ENCODE data around the gene CDAN1. TPM values are rescaled to one million over a fixed set of nuclear protein-coding genes. Genes with fewer than 3 reads are reported as not detected.
A peak's percentile ranks its signal among the peaks of the same experiment; 100 is the strongest.

Gene CDAN1
- total RNA-seq, 2 donors from 2014 or later, result 22.3 to 26.9 TPM

DNA sequence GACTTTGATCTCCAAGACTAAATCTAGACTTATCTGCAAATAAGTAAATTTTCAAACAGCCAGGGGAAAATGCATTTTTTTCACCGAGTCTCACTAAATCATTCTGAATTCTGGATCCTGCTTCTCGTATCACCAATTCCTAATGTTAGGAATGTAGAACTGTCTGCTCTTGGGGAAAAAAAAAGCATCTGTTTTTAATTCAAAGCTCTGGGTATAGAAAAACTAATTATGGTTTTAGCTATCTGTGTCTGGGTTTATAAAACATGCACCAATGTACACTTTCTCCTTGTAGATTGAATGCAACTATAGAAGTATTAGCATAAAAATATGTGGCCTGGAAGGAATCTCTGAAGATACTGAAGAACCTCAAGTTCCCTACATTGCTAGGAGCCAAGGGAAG lies 4.8 kb upstream of the CDAN1 start:
- Histone ChIP-seq H3K27me3 (replicated peaks; ENCODE audit: insufficient read depth) (no peaks in the 10 kb centered on the region), H3K4me3 (no peak overlapping the region), H3K9me3 (no peaks in the 10 kb centered on the region), H3K4me1 (replicated peaks) (no peaks in the 10 kb centered on the region), H3K27ac (no peak overlapping the region), H3K36me3 (no peaks in the 10 kb centered on the region)
- TF ChIP-seq POLR2A (IDR thresholded peaks at IDR 0.05) (no peak), POLR2AphosphoS5 (IDR thresholded peaks at IDR 0.05) (no peak)
- TF ChIP-seq, protein P1, sequence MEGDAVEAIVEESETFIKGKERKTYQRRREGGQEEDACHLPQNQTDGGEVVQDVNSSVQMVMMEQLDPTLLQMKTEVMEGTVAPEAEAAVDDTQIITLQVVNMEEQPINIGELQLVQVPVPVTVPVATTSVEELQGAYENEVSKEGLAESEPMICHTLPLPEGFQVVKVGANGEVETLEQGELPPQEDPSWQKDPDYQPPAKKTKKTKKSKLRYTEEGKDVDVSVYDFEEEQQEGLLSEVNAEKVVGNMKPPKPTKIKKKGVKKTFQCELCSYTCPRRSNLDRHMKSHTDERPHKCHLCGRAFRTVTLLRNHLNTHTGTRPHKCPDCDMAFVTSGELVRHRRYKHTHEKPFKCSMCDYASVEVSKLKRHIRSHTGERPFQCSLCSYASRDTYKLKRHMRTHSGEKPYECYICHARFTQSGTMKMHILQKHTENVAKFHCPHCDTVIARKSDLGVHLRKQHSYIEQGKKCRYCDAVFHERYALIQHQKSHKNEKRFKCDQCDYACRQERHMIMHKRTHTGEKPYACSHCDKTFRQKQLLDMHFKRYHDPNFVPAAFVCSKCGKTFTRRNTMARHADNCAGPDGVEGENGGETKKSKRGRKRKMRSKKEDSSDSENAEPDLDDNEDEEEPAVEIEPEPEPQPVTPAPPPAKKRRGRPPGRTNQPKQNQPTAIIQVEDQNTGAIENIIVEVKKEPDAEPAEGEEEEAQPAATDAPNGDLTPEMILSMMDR (IDR thresholded peaks at IDR 0.05), result no peak
- intact Hi-C loops (cut with DNase I), result no loop called here
- no peak for DNase-seq (ENCODE audit: low spot score)
- WGBS, result 92% methylated on average over 2 of the region's 2 CpGs

DNA sequence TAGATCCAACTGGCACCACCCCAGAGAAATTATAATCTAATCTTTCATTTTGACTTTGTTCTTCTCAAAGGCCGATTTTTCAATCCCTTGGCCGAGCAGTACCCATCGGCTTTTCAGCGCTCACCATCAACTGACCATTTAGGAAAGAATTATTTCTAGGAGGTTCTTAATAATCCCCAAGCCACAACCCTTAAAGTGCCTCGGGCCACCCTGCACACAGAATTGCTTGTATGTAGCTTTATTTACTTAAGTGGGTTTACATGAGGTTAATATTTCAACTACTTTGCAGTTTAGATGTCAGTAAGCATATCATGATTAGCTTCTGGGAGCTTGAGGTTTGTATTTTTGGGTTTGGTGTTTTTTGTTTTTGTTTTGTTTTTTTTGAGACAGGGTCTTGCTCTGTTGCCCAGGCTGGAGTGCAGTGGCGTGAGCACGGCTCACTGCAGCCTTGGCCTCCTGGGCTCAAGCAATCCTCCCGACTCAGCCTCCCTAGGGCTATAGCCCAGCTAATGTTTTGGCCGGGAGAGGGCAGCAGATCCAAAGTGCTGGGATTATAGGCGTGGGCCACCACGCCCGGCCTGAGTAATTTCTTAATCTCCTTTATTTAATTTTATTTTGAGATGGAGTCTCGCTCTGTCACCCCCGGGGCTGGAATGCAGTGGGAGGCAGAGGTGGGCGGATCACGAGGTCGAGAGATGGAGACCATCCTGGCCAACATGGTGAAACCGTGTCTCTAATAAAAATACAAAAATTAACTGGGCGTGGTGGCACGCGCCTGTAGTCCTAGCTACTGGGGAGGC lies 801 bp upstream of the CDAN1 start:
- Histone ChIP-seq H3K27me3 (replicated peaks; ENCODE audit: insufficient read depth) (no peaks in the 10 kb centered on the region), H3K4me1 (replicated peaks) (no peaks in the 10 kb centered on the region), H3K27ac (peak overlapping the region; percentile 84 to 89), H3K9me3 (no peaks in the 10 kb centered on the region), H3K36me3 (peaks cover 0 to 6% of the 10 kb centered on the region in 2 donors), H3K4me3 (peak overlapping the region; percentile 87)
- intact Hi-C loops (cut with DNase I), result loop anchor here (10.0 kb wide), 1 partner anchor 187 kb away; the partner anchor contains the start of gene TTBK2
- 81% methylated on average over 21 of the region's 21 CpGs for WGBS
- no peak for DNase-seq (ENCODE audit: low spot score)
- no peak for TF ChIP-seq POLR2A (IDR thresholded peaks at IDR 0.05)
- TF ChIP-seq POLR2AphosphoS5 (IDR thresholded peaks at IDR 0.05), result no peak
- TF ChIP-seq, protein P1 (IDR thresholded peaks at IDR 0.05), result no peak

DNA sequence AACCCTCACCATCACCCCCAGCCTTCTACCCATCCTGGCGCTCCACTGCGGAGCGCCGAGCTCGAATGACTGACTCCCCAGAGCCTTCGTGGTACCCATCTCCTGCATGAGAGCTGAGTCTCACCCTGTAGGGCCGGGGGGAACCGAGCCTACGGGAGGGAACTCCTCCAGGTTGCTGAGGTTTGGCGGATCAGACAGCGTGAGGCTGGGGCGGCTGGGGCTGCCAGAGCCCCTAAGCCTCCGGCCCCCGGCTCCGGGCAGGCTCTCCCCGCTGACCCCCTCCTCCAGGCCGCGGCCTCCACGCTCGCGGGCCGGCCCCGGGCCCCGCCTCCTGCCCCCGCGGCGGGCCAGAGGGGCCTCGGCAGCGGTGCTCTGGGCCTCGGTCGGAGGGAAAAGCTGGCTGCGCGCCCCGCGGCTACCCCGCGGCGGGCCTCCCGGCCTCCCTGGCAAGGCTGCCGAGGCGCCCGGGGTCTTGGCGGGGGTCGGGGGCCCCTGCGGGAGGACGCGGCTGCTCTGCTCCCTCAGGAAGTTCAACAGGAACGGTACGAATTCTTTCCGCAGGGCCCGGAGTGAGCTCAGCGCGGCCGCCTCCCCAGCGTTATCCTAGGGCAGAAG lies 643 bp downstream of the CDAN1 start:
- peak overlapping the region; percentile 84 to 89 for H3K27ac ChIP-seq
- H3K4me1 ChIP-seq (replicated peaks), result no peaks in the 10 kb centered on the region
- TF ChIP-seq POLR2A (IDR thresholded peaks at IDR 0.05) (no peak), POLR2AphosphoS5 (IDR thresholded peaks at IDR 0.05) (no peak)
- TF ChIP-seq, protein P1 (IDR thresholded peaks at IDR 0.05), result no peak
- no peak for DNase-seq (ENCODE audit: low spot score)
- 1% methylated on average over 45 of the region's 55 CpGs for WGBS
- no peaks in the 10 kb centered on the region for H3K27me3 ChIP-seq (replicated peaks; ENCODE audit: insufficient read depth)
- H3K36me3 ChIP-seq, result peaks cover 9 to 11% of the 10 kb centered on the region in 2 donors
- peak overlapping the region; percentile 87 for H3K4me3 ChIP-seq
- intact Hi-C loops (cut with DNase I), result loop anchor here (10.0 kb wide), 1 partner anchor 189 kb away; the partner anchor contains the start of gene TTBK2
- no peaks in the 10 kb centered on the region for H3K9me3 ChIP-seq

DNA sequence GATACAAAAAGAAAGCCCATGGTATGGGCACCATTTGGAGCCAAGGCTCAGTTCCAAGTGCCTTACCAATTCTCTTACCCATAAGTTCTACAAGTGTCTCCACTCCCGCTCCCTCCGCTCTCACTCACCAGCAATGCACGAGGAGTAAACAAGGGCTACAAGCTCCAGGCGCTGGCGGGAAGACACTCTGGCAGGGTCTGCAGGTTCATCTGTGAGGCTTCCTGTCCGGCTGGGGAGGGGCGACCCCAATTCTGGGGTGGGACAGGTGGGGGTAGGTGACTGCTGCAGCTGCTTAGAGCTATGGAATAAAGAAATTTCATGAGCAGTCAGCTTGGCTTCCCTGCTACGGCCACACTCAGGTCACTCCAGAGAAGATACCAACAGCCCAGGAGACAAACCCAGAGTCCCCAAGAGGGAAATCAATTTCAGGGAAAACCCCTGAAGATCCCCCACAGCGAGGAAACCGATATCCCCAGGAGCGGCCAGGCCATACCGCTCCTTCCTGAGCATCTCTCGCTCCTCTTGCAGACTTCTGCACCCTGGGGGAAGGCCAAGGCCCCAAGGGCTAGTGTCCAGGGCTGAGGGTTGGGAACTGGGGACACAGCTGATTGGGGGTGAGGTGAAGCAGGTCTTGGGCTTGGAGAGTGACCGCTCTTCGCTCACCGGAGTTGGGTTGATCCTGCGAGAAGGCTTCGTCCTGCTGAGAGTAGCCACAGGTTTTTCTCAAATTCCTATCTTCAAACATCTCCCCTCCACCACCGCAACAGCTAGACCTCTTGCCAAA lies 1.4 kb downstream of the CDAN1 start:
- TF ChIP-seq POLR2AphosphoS5 (IDR thresholded peaks at IDR 0.05) (no peak), POLR2A (IDR thresholded peaks at IDR 0.05) (no peak)
- TF ChIP-seq, protein P1 (IDR thresholded peaks at IDR 0.05), result no peak
- intact Hi-C loops (cut with DNase I), result loop anchor here (10.0 kb wide), 1 partner anchor 189 kb away; the partner anchor contains the start of gene TTBK2
- H3K27ac ChIP-seq, result peak overlapping the region in 1 of 2 donors; percentile 84
- peak overlapping the region; percentile 87 for H3K4me3 ChIP-seq
- no peak for DNase-seq (ENCODE audit: low spot score)
- WGBS, result 80% methylated on average over 19 of the region's 19 CpGs
- H3K27me3 ChIP-seq (replicated peaks; ENCODE audit: insufficient read depth), result no peaks in the 10 kb centered on the region
- H3K9me3 ChIP-seq, result no peaks in the 10 kb centered on the region
- peaks cover 9 to 18% of the 10 kb centered on the region in 2 donors for H3K36me3 ChIP-seq
- H3K4me1 ChIP-seq (replicated peaks), result no peaks in the 10 kb centered on the region

All from prostate gland (tissue), 2 donors.